A673 (cell line): ENCODE measurements around the gene BCL7A. TPM values are rescaled to one million over a fixed set of nuclear protein-coding genes. Genes with fewer than 3 reads are reported as not detected.

Experiments used
- BruUV-seq: library from RNA; stranded (reverse); fragments of 400-500 nt; replicated peaks from 2 replicates; lab custom pipeline; 2021; lab: Mats Ljungman, UMichigan
- CTCF ChIA-PET: fragments of 300-600 bp; sonication (Branson Sonifier 250); formaldehyde crosslinking; loops from one replicate; lab custom pipeline; 2022; ENCODE audit warnings: antibody characterized with exemption; lab: Charles Lee
- POLR2A ChIA-PET: fragments of 300-600 bp; sonication (Branson Sonifier 250); formaldehyde crosslinking; loops from one replicate; lab custom pipeline; 2022; ENCODE audit warnings: antibody characterized with exemption; ENCODE audit not compliant: low non-redundant PET; lab: Charles Lee
- DNase-seq: peaks from one replicate; pipeline ENCODE4 v3.0.0-alpha.2; 2015; ENCODE audit warnings: low spot score
- H3K27ac ChIP-seq: fragments of 200-600 bp; sonication (generic); 2 replicates; pipeline ENCODE4 v1.5.1; 2016; ENCODE audit warnings: mixed run types, low read depth, mild to moderate bottlenecking, mixed read lengths, antibody characterized with exemption, low read length; ENCODE audit not compliant: poor library complexity, severe bottlenecking
- H3K27me3 ChIP-seq: fragments of 200-600 bp; sonication (generic); replicated peaks from 2 replicates; pipeline ENCODE4 v1.6.1; 2017; ENCODE audit warnings: mixed run types, low read depth, mild to moderate bottlenecking, mixed read lengths, antibody characterized with exemption, low read length; ENCODE audit not compliant: insufficient read depth, poor library complexity
- H3K36me3 ChIP-seq: fragments of 200-600 bp; sonication (generic); 2 replicates; pipeline ENCODE4 v1.6.1; 2016; ENCODE audit warnings: mixed run types, mild to moderate bottlenecking, mixed read lengths, antibody characterized with exemption, low read length; ENCODE audit not compliant: insufficient read depth, poor library complexity, severe bottlenecking
- H3K4me1 ChIP-seq: fragments of 200-600 bp; sonication (generic); 2 replicates; pipeline ENCODE4 v1.6.1; 2017; ENCODE audit warnings: mixed run types, mild to moderate bottlenecking, mixed read lengths, antibody characterized with exemption, low read length; ENCODE audit not compliant: insufficient read depth, poor library complexity, severe bottlenecking
- H3K4me3 ChIP-seq: fragments of 200-600 bp; sonication (generic); 2 replicates; pipeline ENCODE4 v1.5.1; 2016; ENCODE audit warnings: low read depth, mixed run types, mild to moderate bottlenecking, mixed read lengths, low read length; ENCODE audit not compliant: poor library complexity, severe bottlenecking
- H3K9me3 ChIP-seq: fragments of 200-600 bp; sonication (generic); 2 replicates; pipeline ENCODE4 v1.6.1; 2016; ENCODE audit warnings: mixed run types, low read depth, mild to moderate bottlenecking, mixed read lengths, antibody characterized with exemption, low read length; ENCODE audit not compliant: poor library complexity, severe bottlenecking
- CTCF ChIP-seq: fragments of 300-800, 200-600 bp; sonication (generic); conservative IDR thresholded peaks from 2 replicates; pipeline ENCODE4 v1.5.1; 2017; ENCODE audit warnings: low read depth, mild to moderate bottlenecking, antibody characterized with exemption, low read length, moderate library complexity, mixed read lengths
- EZH2 ChIP-seq: fragments of 200-600 bp; sonication (generic); IDR thresholded peaks from 2 replicates; pipeline ENCODE4 v1.6.1; 2017; ENCODE audit warnings: borderline replicate concordance, low read depth, mild to moderate bottlenecking, mixed read lengths, antibody characterized with exemption, low read length; ENCODE audit not compliant: poor library complexity, severe bottlenecking
- intact Hi-C: fragments of 100-400 bp; cut with micrococcal nuclease; formaldehyde crosslinking; loops from one replicate; pipeline ENCODE4 v1.10.0; 2022; ENCODE audit not compliant: unreplicated experiment
- total RNA-seq: library from RNA; stranded (reverse); gene quantifications from 2 replicates; pipeline ENCODE4 v1.2.3, GENCODE V29; 2021

BCL7A gene
- total RNA-seq, 1 experiment from 2014 or later, result 40.7 TPM

DNA sequence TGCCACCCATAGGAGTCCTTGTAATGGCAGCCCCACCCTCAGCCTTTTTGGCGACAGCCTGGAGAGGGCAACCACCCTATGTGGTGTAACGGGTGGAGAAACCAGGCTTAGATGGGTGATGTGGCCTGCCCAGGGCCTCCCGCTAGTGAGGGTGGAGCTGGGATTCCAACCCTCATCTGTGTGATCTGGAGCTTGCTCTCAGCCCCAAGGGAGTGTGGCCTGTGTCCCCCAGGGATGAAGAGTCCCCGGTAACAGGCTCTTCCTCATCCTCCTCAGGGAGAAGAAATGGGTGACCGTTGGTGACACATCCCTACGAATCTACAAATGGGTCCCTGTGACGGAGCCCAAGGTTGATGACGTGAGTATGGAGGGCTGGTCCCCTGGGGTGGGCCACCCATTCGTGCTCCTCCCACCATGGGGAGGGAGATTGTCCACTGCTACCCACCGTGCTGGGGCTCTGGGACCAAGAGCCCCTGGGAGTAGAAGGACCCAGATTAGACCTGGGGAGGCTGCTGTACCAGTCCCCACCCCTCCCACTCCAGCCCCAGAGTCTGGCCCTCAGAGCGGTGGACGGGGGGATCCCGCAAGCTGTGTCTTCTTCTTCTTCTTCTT lies 8.8 kb downstream of the BCL7A start:
- H3K4me3 ChIP-seq, result no peak overlapping the region
- H3K9me3 ChIP-seq, result no peaks in the 10 kb centered on the region
- intact Hi-C loops, result no loop called here
- ChIA-PET POLR2A (no interaction called here), CTCF (no interaction called here)
- H3K27me3 ChIP-seq, result no peaks in the 10 kb centered on the region
- DNase-seq, result no peak
- peaks cover 7% of the 10 kb centered on the region for H3K36me3 ChIP-seq
- BruUV-seq, result no TSS peak
- TF ChIP-seq CTCF (no peak), EZH2 (no peak)
- H3K27ac ChIP-seq, result no peak overlapping the region
- H3K4me1 ChIP-seq, result no peaks in the 10 kb centered on the region

DNA sequence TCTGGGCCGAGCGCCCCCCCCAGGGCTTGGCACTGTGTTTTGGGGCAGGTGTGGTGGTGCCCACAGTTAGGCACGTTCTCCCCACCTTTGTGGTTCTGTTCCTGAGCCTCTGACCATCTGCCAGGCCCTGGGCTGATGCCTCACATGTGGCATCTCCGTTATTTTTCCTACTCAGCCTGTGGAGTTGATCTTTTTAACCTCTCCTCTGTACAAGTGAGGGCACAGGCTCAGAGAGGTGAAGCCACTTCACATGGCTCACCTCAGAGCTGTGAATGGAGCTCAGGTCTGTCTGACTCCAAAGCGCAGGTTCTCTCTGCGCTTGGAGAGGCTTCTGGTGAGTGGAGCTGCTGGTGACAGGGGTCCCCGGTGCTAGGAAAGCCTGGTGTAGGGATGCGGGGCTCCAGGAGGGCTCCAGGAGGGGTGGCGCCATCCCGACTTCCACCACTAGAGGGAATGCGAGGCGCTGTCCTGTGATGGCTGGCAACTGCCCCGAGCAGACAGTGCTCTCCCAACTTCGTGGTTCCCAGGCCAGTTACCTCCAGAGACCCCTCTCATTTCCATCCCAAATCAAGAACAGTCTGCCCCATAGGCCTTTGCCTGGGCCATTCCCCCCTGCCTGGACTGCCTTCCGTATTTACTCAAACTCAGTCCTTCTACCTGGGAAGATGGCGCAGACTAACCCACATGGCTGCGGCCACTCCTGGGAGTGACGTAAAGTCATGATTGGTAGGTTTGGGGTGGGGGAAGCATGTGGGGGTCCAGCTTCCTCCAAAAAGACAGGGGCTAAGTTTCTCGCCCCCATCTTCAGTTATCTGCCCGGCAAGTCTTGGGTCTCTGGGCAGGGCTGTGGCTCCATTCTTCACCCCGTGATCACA lies 9.9 kb downstream of the BCL7A start:
- Histone ChIP-seq H3K4me1 (no peaks in the 10 kb centered on the region), H3K4me3 (no peak overlapping the region), H3K27ac (no peak overlapping the region), H3K27me3 (no peaks in the 10 kb centered on the region), H3K36me3 (peaks cover 15% of the 10 kb centered on the region), H3K9me3 (no peaks in the 10 kb centered on the region)
- TF ChIP-seq CTCF (peak; percentile 72), EZH2 (no peak)
- CTCF ChIA-PET, result no interaction called here
- POLR2A ChIA-PET, result no interaction called here
- DNase-seq, result peak; percentile 63
- BruUV-seq, result no TSS peak
- intact Hi-C loops, result no loop called here

DNA sequence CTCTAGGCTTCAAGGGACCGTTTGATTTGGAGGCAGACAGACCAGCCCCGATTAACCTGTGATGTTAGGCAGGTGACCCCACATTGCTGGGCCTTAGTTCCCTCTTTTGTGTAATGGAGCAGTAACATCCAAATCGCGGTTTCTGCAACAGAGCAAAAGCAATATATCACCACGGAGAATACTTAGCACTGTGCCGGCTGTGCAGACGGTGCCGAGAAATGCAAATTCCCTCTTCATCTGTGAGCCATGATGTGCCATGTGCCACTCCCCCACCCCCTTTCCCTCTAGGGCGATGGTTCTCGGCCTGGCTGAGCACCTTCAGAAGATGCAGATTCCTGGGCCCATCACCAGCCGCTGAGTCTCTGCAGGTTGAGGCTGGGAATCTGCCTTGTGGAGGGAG lies 10.9 kb downstream of the BCL7A start:
- peaks cover 21% of the 10 kb centered on the region for H3K36me3 ChIP-seq
- H3K27me3 ChIP-seq, result no peaks in the 10 kb centered on the region
- H3K4me3 ChIP-seq, result no peak overlapping the region
- intact Hi-C loops, result no loop called here
- BruUV-seq, result no TSS peak
- H3K9me3 ChIP-seq, result no peaks in the 10 kb centered on the region
- ChIA-PET CTCF (no interaction called here), POLR2A (no interaction called here)
- no peak overlapping the region for H3K27ac ChIP-seq
- DNase-seq, result no peak
- no peaks in the 10 kb centered on the region for H3K4me1 ChIP-seq
- TF ChIP-seq CTCF (no peak), EZH2 (no peak)
